B cell (primary cell): ENCODE measurements around the gene PGS1. TPM values are rescaled to one million over a fixed set of nuclear protein-coding genes. Genes with fewer than 3 reads are reported as not detected.

Experiments used
- ATAC-seq: fragments of 200-7000 bp; cut with Tn5 transposase; one replicate; pipeline ENCODE4 v1.10.0; 2021; ENCODE audit warnings: low read depth, mild to moderate bottlenecking, moderate number of reproducible peaks, moderate library complexity
- CTCF ChIA-PET: fragments of 350-600 bp; sonication (Branson Sonifier 250); formaldehyde crosslinking; loops from one replicate; lab custom pipeline; 2021; ENCODE audit warnings: antibody characterized with exemption, inconsistent platforms; lab: Charles Lee
- POLR2A ChIA-PET: fragments of 350-600 bp; sonication (Branson Sonifier 250); formaldehyde crosslinking; loops from one replicate; lab custom pipeline; 2021; ENCODE audit warnings: antibody characterized with exemption; lab: Charles Lee
- DNase-seq: peaks from one replicate; pipeline ENCODE4 v3.0.0; 2013
- H2AFZ ChIP-seq: 2 replicates; pipeline ENCODE4 v1.6.1; 2012; ENCODE audit warnings: mild to moderate bottlenecking, low read depth, low read length; ENCODE audit not compliant: insufficient read depth, poor library complexity, severe bottlenecking
- H3K27ac ChIP-seq, 2 donors: 1 replicate in 1 of 2; 2 replicates in 1 of 2; pipeline ENCODE4 v1.5.1; 2012 to 2013; ENCODE audit warnings: low read length in 2 of 2, mild to moderate bottlenecking in 2 of 2, moderate library complexity in 1 of 2
- H3K27me3 ChIP-seq, 4 experiments: fragments of 200-600 bp in 1 of 4; sonication (generic) in 1 of 4; replicated peaks in 1 of 4; 1 replicate in 2 of 4; 2 replicates in 2 of 4; pipeline versions ENCODE4 v1.6.1 to v1.7.0; 2013 to 2016; ENCODE audit warnings: low read length in 3 of 4, mild to moderate bottlenecking in 2 of 4, mixed read lengths in 1 of 4, moderate library complexity in 1 of 4; ENCODE audit not compliant: insufficient read depth in 4 of 4, control insufficient read depth in 3 of 4; ENCODE audit errors: control extremely low read depth in 1 of 4
- H3K36me3 ChIP-seq, 2 experiments: replicated peaks in 1 of 2; 1 replicate in 1 of 2; 2 replicates in 1 of 2; pipeline versions ENCODE4 v1.6.1 to v1.7.1; 2013; ENCODE audit warnings: low read length in 1 of 2; ENCODE audit not compliant: insufficient read depth in 2 of 2, control insufficient read depth in 1 of 2; ENCODE audit errors: control extremely low read depth in 1 of 2, extremely low read depth in 1 of 2
- H3K4me1 ChIP-seq, 2 donors: fragments of 200-600 bp in 1 of 2; sonication (generic) in 1 of 2; 1 replicate in 1 of 2; 2 replicates in 1 of 2; pipeline versions ENCODE4 v1.5.1 to v1.6.1; 2013 to 2017; ENCODE audit warnings: low read length in 2 of 2; ENCODE audit not compliant: control insufficient read depth in 2 of 2, insufficient read depth in 2 of 2
- H3K4me2 ChIP-seq: replicated peaks from 2 replicates; pipeline ENCODE3; 2012; ENCODE audit warnings: mild to moderate bottlenecking, low read depth, low read length; ENCODE audit not compliant: poor library complexity, severe bottlenecking
- H3K4me3 ChIP-seq, 5 experiments: fragments of 200-600 bp in 1 of 5; sonication (generic) in 1 of 5; 1 replicate in 3 of 5; 2 replicates in 2 of 5; pipeline versions ENCODE4 v1.5.1 to v1.7.0; 2011 to 2016; ENCODE audit warnings: low read length in 4 of 5, mild to moderate bottlenecking in 4 of 5, low read depth in 2 of 5, control low read depth in 1 of 5, moderate library complexity in 1 of 5; ENCODE audit not compliant: insufficient read depth in 1 of 5; ENCODE audit errors: control extremely low read depth in 1 of 5, extremely low read depth in 1 of 5
- H3K79me2 ChIP-seq: fragments of 200-600 bp; sonication (generic); one replicate; pipeline ENCODE4 v1.6.0; 2016; ENCODE audit warnings: low read length; ENCODE audit not compliant: control insufficient read depth, insufficient read depth
- H3K9ac ChIP-seq: fragments of 200-600 bp; sonication (generic); 2 replicates; pipeline ENCODE4 v1.6.1; 2017; ENCODE audit warnings: mild to moderate bottlenecking, low read length, moderate library complexity
- H3K9me3 ChIP-seq, 3 donors: one replicate each; pipeline versions ENCODE4 v1.6.1 to v1.7.1; 2013; ENCODE audit warnings: low read length in 2 of 3; ENCODE audit not compliant: control insufficient read depth in 2 of 3, insufficient read depth in 1 of 3; ENCODE audit errors: control extremely low read depth in 1 of 3
- H4K20me1 ChIP-seq: 2 replicates; pipeline ENCODE4 v1.6.0; 2012; ENCODE audit warnings: mild to moderate bottlenecking, low read length; ENCODE audit not compliant: insufficient read depth, control insufficient read depth, poor library complexity, severe bottlenecking
- H3K27ac Mint-ChIP-seq: one replicate; pipeline ENCODE4 v1.8.0; 2021; ENCODE audit warnings: mixed read lengths
- H3K27me3 Mint-ChIP-seq: one replicate; pipeline ENCODE4 v1.8.0; 2021; ENCODE audit warnings: mixed read lengths
- H3K4me1 Mint-ChIP-seq: one replicate; pipeline ENCODE4 v1.8.0; 2021; ENCODE audit warnings: mixed read lengths
- H3K4me3 Mint-ChIP-seq: one replicate; pipeline ENCODE4 v1.8.0; 2021; ENCODE audit warnings: mixed read lengths
- H3K9me3 Mint-ChIP-seq: one replicate; pipeline ENCODE4 v1.8.0; 2022; ENCODE audit warnings: mixed read lengths; ENCODE audit not compliant: insufficient read depth
- CTCF ChIP-seq: fragments of 200-600 bp; IDR thresholded peaks from one replicate; pipeline ENCODE4 v1.8.0; 2022; ENCODE audit warnings: antibody characterized with exemption, mild to moderate bottlenecking
- EZH2 ChIP-seq: IDR thresholded peaks from 2 replicates; pipeline ENCODE4 v1.6.1; 2012; ENCODE audit warnings: borderline replicate concordance, low read depth, mild to moderate bottlenecking, moderate library complexity, low read length; ENCODE audit not compliant: insufficient read depth, poor library complexity, severe bottlenecking
- WGBS: methylation state at CpG from one replicate; pipeline ENCODE4 v1.1.5; 2013; ENCODE audit warnings: missing lambda C conversion rate; ENCODE audit not compliant: insufficient coverage; 5-methylcytosine and 5-hydroxymethylcytosine counted together
- intact Hi-C: fragments of 100-400 bp; cut with micrococcal nuclease; formaldehyde crosslinking; loops from one replicate; pipeline ENCODE4 v1.10.0; 2022
- polyA plus RNA-seq: library from polyadenylated mRNA; depleted of rRNA; stranded (reverse); fragments of >200 nt; gene quantifications from 2 replicates; pipeline ENCODE4 v1.2.3, GENCODE V29; 2012
- total RNA-seq, 2 donors: library from RNA; stranded (reverse); fragments of 120-200 nt in 1 of 2; gene quantifications; 1 replicate in 1 of 2; 2 replicates in 1 of 2; pipeline versions ENCODE4 v1.2.3 to v1.2.4, GENCODE V29; 2013 to 2022

PGS1 gene
- total and polyA plus RNA-seq, 2 donors (not counting 1 experiment from before 2014, with no cell fraction given): 85.1 to 88.3 TPM

- Mint-ChIP-seq H3K9me3 (no peaks in the 10 kb centered on the region), H3K27me3 (peaks cover 3% of the 10 kb centered on the region), H3K27ac (no peak overlapping the region), H3K4me1 (peaks cover 12% of the 10 kb centered on the region), H3K4me3 (no peak overlapping the region)
- ChIA-PET CTCF (interaction anchor here (1.7 to 3.0 kb wide), 2 partner anchors 13 to 125 kb away, joined by 4 to 7 read pairs; no protein-coding TSS in a partner anchor), POLR2A (no interaction called here)
- no peak for TF ChIP-seq CTCF
- no peak for TF ChIP-seq EZH2
- DNase-seq (no peak), ATAC-seq (no peak)
- Histone ChIP-seq H4K20me1 (peaks cover 14% of the 10 kb centered on the region), H3K79me2 (peaks cover 31% of the 10 kb centered on the region), H3K9ac (no peak overlapping the region), H3K36me3 (no peaks in the 10 kb centered on the region), H3K27ac (no peak overlapping the region), H3K4me1 (peaks cover 11 to 19% of the 10 kb centered on the region in 2 donors), H2AFZ (no peak overlapping the region), H3K4me2 (no peak overlapping the region), H3K4me3 (no peak overlapping the region), H3K27me3 (peaks cover 0 to 1% (median 0%) of the 10 kb centered on the region in 4 experiments), H3K9me3 (no peaks in the 10 kb centered on the region)
- 82% methylated on average over 6 of the region's 9 CpGs for WGBS
- intact Hi-C loops: no loop called here
Measured at GRCh38 chr17:78375401-78376151, 2.9 kb upstream of the PGS1 start.

GRCh38 chr17:78376161-78376560 lies 2.3 kb upstream of the PGS1 start:
- Histone ChIP-seq H2AFZ (no peak overlapping the region), H4K20me1 (peaks cover 20% of the 10 kb centered on the region), H3K27me3 (no peaks in the 10 kb centered on the region), H3K27ac (no peak overlapping the region), H3K36me3 (peaks cover 0 to under 1% of the 10 kb centered on the region in 2 experiments), H3K4me1 (peaks cover 14 to 22% of the 10 kb centered on the region in 2 donors), H3K9ac (no peak overlapping the region), H3K4me2 (no peak overlapping the region), H3K9me3 (no peaks in the 10 kb centered on the region), H3K79me2 (peaks cover 37% of the 10 kb centered on the region), H3K4me3 (no peak overlapping the region)
- Mint-ChIP-seq H3K27me3 (peaks cover 3% of the 10 kb centered on the region), H3K4me3 (no peak overlapping the region), H3K9me3 (no peaks in the 10 kb centered on the region), H3K27ac (no peak overlapping the region), H3K4me1 (peaks cover 17% of the 10 kb centered on the region)
- ChIA-PET CTCF (interaction anchor here (2.9 to 3.0 kb wide), 2 partner anchors 13 to 15 kb away, joined by 7 to 18 read pairs; no protein-coding TSS in a partner anchor), POLR2A (no interaction called here)
- DNase-seq: no peak
- no peak for ATAC-seq
- WGBS: 100% methylated on average over 1 of the region's 5 CpGs
- TF ChIP-seq EZH2: no peak
- intact Hi-C loops: no loop called here
